Upper lobe of left lung (tissue), 4 donors: ENCODE data around the gene SLC25A28.

Source experiments
- CTCF ChIP-seq, 6 experiments: fragments of 450-650 bp in 4 of 6; fragments of 200-600 bp in 2 of 6; sonication (generic) in 2 of 6; IDR thresholded peaks; one replicate each; pipeline ENCODE4 v1.5.1; 2016 to 2019; ENCODE audit warnings: antibody characterized with exemption in 6 of 6
- EP300 ChIP-seq, 4 donors: sonication (generic); formaldehyde crosslinking; IDR thresholded peaks; one replicate each; pipeline ENCODE4 v1.5.1; 2017; ENCODE audit warnings: antibody characterized with exemption in 4 of 4, control low read depth in 2 of 4
- POLR2A ChIP-seq, 4 donors: fragments of 450-650 bp; IDR thresholded peaks; one replicate each; pipeline ENCODE4 v1.5.1; 2016 to 2017; ENCODE audit warnings: antibody characterized with exemption in 4 of 4, mild to moderate bottlenecking in 2 of 4

GRCh38 chr10:99609186-99609585 lies 11.1 kb downstream of the SLC25A28 start:
- TF ChIP-seq POLR2A (IDR thresholded peaks at IDR 0.05) (no peak), CTCF (IDR thresholded peaks at IDR 0.05) (no peak), EP300 (IDR thresholded peaks at IDR 0.05) (no peak)
